BLaER1 (cell line): ENCODE data around the gene CCDC185.

Source experiments
- H3K27ac ChIP-seq: shearing (Covaris generic); formaldehyde crosslinking; 2 replicates; pipeline ENCODE4 v1.8.1; 2022
- H3K27me3 ChIP-seq: shearing (Covaris generic); formaldehyde crosslinking; 2 replicates; pipeline ENCODE4 v1.8.1; 2022
- H3K36me3 ChIP-seq: shearing (Covaris generic); formaldehyde crosslinking; 2 replicates; pipeline ENCODE4 v1.8.1; 2022
- H3K4me1 ChIP-seq: shearing (Covaris generic); formaldehyde crosslinking; 2 replicates; pipeline ENCODE4 v1.8.1; 2022
- H3K4me2 ChIP-seq: shearing (Covaris generic); formaldehyde crosslinking; 2 replicates; pipeline ENCODE4 v1.8.1; 2022
- H3K4me3 ChIP-seq: shearing (Covaris generic); formaldehyde crosslinking; 2 replicates; pipeline ENCODE4 v1.8.1; 2022
- H3K9ac ChIP-seq: shearing (Covaris generic); formaldehyde crosslinking; 2 replicates; pipeline ENCODE4 v1.8.1; 2022
- H3K9me3 ChIP-seq: shearing (Covaris generic); formaldehyde crosslinking; 2 replicates; pipeline ENCODE4 v1.8.1; 2022
- H4K20me1 ChIP-seq: shearing (Covaris generic); formaldehyde crosslinking; 2 replicates; pipeline ENCODE4 v1.8.1; 2022
- Cebpa-rat ChIP-seq: shearing (Covaris generic); IDR thresholded peaks from 2 replicates; pipeline ENCODE4 v1.8.1; 2022

Gene CCDC185

GRCh38 chr1:223353939-223354338 is 39.3 kb upstream of the CCDC185 start:
- H3K4me1 ChIP-seq = no peaks in the 10 kb centered on the region; the same call in 1 of the 2 replicates
- no peak overlapping the region for H3K4me3 ChIP-seq
- no peaks in the 10 kb centered on the region for H3K36me3 ChIP-seq
- TF ChIP-seq Cebpa-rat = no peak
- no peaks in the 10 kb centered on the region for H3K9me3 ChIP-seq
- no peak overlapping the region for H3K27ac ChIP-seq
- H3K9ac ChIP-seq = no peak overlapping the region
- no peak overlapping the region for H3K4me2 ChIP-seq
- H3K27me3 ChIP-seq = no peaks in the 10 kb centered on the region
- H4K20me1 ChIP-seq = no peaks in the 10 kb centered on the region

- Histone ChIP-seq H3K9me3 (no peaks in the 10 kb centered on the region), H3K36me3 (no peaks in the 10 kb centered on the region), H3K27me3 (no peaks in the 10 kb centered on the region), H4K20me1 (no peaks in the 10 kb centered on the region), H3K4me2 (no peak overlapping the region), H3K9ac (no peak overlapping the region), H3K4me3 (no peak overlapping the region), H3K27ac (no peak overlapping the region), H3K4me1 (no peaks in the 10 kb centered on the region; the same call in 1 of the 2 replicates)
- no peak for TF ChIP-seq Cebpa-rat
These were observed 37.5 kb upstream of the CCDC185 start for GRCh38 chr1:223355699-223356098.

- Histone ChIP-seq H3K9me3 (no peaks in the 10 kb centered on the region), H3K27me3 (no peaks in the 10 kb centered on the region; the same call in 1 of the 2 replicates), H4K20me1 (no peaks in the 10 kb centered on the region)
These were observed 34.4 kb upstream of the CCDC185 start for GRCh38 chr1:223358826-223359225.

GRCh38 chr1:223363057-223363855 is 30.0 kb upstream of the CCDC185 start:
- peak overlapping the region; percentile 60; the same call in 1 of the 2 replicates for H3K9ac ChIP-seq

More at GRCh38 chr1:223358826-223359225, 34.4 kb upstream of the CCDC185 start:
- TF ChIP-seq Cebpa-rat = no peak
- Histone ChIP-seq H3K4me2 (no peak overlapping the region), H3K36me3 (no peaks in the 10 kb centered on the region), H3K4me3 (no peak overlapping the region), H3K27ac (no peak overlapping the region), H3K4me1 (peaks cover 10% of the 10 kb centered on the region), H3K9ac (no peak overlapping the region)

GRCh38 chr1:223363856-223364684 is 29.1 kb upstream of the CCDC185 start, which contains the start of gene SUSD4:
TSS of gene SUSD4 (minus strand) at chr1:223364176. CDS start at chr1:223363425, 751 bp downstream.
- Histone ChIP-seq H3K27ac (no peak within 1 kb of the TSS), H3K4me1 (peaks cover 10% of the 10 kb centered on the region), H4K20me1 (peaks cover 9% of the 10 kb centered on the region; the same call in 1 of the 2 replicates), H3K9ac (peak within 1 kb of the TSS; percentile 60; the same call in 1 of the 2 replicates), H3K36me3 (no peaks in the 10 kb centered on the region), H3K4me2 (peak within 1 kb of the TSS; percentile 98), H3K4me3 (peak within 1 kb of the TSS; percentile 73), H3K9me3 (no peaks in the 10 kb centered on the region), H3K27me3 (peaks cover 22% of the 10 kb centered on the region)
- TF ChIP-seq Cebpa-rat = no peak

More at GRCh38 chr1:223363057-223363855, 30.0 kb upstream of the CCDC185 start:
- H3K27me3 ChIP-seq = peaks cover 22% of the 10 kb centered on the region
- H3K36me3 ChIP-seq = no peaks in the 10 kb centered on the region
- H3K4me1 ChIP-seq = peaks cover 10% of the 10 kb centered on the region
- no peak overlapping the region for H3K27ac ChIP-seq
- H4K20me1 ChIP-seq = peaks cover 9% of the 10 kb centered on the region; the same call in 1 of the 2 replicates
- TF ChIP-seq Cebpa-rat = no peak
- H3K9me3 ChIP-seq = no peaks in the 10 kb centered on the region
- H3K4me3 ChIP-seq = peak overlapping the region; percentile 73
- H3K4me2 ChIP-seq = peak overlapping the region; percentile 98

- peak overlapping the region; percentile 73 for H3K4me3 ChIP-seq
- H3K9me3 ChIP-seq = no peaks in the 10 kb centered on the region
- no peak for TF ChIP-seq Cebpa-rat
- no peak overlapping the region for H3K9ac ChIP-seq
- H3K4me2 ChIP-seq = peak overlapping the region; percentile 98
- H3K36me3 ChIP-seq = no peaks in the 10 kb centered on the region
- peaks cover 10% of the 10 kb centered on the region for H3K4me1 ChIP-seq
- H3K27ac ChIP-seq = no peak overlapping the region
- H4K20me1 ChIP-seq = peaks cover 9% of the 10 kb centered on the region; the same call in 1 of the 2 replicates
- H3K27me3 ChIP-seq = peaks cover 22% of the 10 kb centered on the region
These were observed 28.4 kb upstream of the CCDC185 start for GRCh38 chr1:223364685-223365382.

GRCh38 chr1:223374064-223374610 is 19.1 kb upstream of the CCDC185 start:
- Histone ChIP-seq H3K4me1 (no peaks in the 10 kb centered on the region), H3K4me2 (no peak overlapping the region), H3K4me3 (no peak overlapping the region), H4K20me1 (no peaks in the 10 kb centered on the region), H3K27me3 (no peaks in the 10 kb centered on the region), H3K9me3 (peaks cover 28% of the 10 kb centered on the region), H3K27ac (no peak overlapping the region), H3K9ac (no peak overlapping the region), H3K36me3 (no peaks in the 10 kb centered on the region)
- no peak for TF ChIP-seq Cebpa-rat

GRCh38 chr1:223378754-223379153 is 14.5 kb upstream of the CCDC185 start:
- no peak overlapping the region for H3K4me2 ChIP-seq
- H3K9ac ChIP-seq = no peak overlapping the region
- no peaks in the 10 kb centered on the region for H4K20me1 ChIP-seq
- H3K36me3 ChIP-seq = no peaks in the 10 kb centered on the region
- no peaks in the 10 kb centered on the region for H3K4me1 ChIP-seq
- no peaks in the 10 kb centered on the region for H3K27me3 ChIP-seq
- H3K27ac ChIP-seq = no peak overlapping the region
- peaks cover 22% of the 10 kb centered on the region for H3K9me3 ChIP-seq
- H3K4me3 ChIP-seq = no peak overlapping the region
- TF ChIP-seq Cebpa-rat = no peak

GRCh38 chr1:223386013-223386412 is 7.2 kb upstream of the CCDC185 start:
- H4K20me1 ChIP-seq = no peaks in the 10 kb centered on the region
- no peaks in the 10 kb centered on the region for H3K27me3 ChIP-seq
- no peak overlapping the region for H3K4me3 ChIP-seq
- no peak overlapping the region for H3K27ac ChIP-seq
- H3K9ac ChIP-seq = no peak overlapping the region
- H3K36me3 ChIP-seq = no peaks in the 10 kb centered on the region
- no peaks in the 10 kb centered on the region for H3K9me3 ChIP-seq
- no peak overlapping the region for H3K4me2 ChIP-seq
- H3K4me1 ChIP-seq = no peaks in the 10 kb centered on the region
- TF ChIP-seq Cebpa-rat = no peak
